ENCODE data around the gene S100A1.
A peak's percentile ranks its signal among the peaks of the same experiment; 100 is the strongest.
"Not testable (repeated sequence)": the region's sequence is repeated elsewhere in the genome, so short reads cannot be mapped to it uniquely, and the experiment has no call there.

The S100A1 gene

GRCh38 chr1:153658400-153659174 is 30.4 kb downstream of the S100A1 start, which contains the start of gene SNAPIN:
Gene SNAPIN, plus strand, starts transcription at chr1:153658703. Its CDS starts 41 bp downstream, at chr1:153658744.
- peak; percentile 79 for DNase-seq

DNA sequence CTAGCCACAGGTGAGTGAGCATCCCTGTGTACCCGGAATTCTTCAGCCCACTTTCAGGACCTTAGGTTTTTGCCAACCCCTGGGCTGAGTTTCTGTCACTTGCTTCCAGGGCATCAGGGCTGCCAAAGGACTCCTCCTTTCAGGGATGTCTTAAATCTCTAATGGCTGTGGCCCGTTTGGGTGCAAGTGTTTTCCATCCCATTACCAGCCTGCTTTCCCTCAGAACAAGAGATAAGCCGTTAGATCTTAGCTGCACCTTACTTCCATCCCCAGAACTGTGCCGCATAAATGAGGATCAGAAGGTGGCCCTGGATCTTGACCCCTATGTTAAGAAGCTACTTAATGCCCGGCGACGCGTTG is 30.9 kb downstream of the S100A1 start:
- DNase-seq, result no peak

GRCh38 chr1:153659656-153660055 is 31.4 kb downstream of the S100A1 start:
- DNase-seq, result no peak

DNA sequence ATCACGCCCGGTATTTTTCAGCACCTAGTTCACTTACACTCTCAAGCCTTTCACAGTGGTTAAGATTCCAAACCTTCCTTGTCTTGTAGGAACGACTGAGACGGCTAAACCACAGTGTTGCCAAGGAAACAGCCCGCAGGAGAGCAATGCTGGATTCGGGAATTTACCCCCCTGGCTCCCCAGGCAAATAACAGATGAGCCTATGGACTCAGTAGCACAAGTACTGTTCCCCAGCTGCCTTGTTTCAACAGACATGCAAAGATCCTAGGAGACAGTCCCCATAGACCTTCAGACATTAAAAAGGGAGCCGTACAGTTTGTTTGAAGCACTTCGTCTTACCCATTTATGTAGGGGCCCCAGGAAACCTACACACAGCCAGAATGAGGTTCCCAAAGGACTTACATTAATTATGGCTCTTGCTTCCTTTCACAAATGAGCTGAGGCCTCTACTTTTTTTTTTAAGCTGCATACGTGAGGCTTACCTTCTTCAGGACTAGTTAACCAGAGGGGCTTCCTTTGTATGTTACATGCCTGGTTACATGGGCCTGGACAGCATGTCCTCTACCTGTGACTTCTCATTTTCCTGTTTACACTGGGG is 33.0 kb downstream of the S100A1 start:
- DNase-seq, result no peak

DNA sequence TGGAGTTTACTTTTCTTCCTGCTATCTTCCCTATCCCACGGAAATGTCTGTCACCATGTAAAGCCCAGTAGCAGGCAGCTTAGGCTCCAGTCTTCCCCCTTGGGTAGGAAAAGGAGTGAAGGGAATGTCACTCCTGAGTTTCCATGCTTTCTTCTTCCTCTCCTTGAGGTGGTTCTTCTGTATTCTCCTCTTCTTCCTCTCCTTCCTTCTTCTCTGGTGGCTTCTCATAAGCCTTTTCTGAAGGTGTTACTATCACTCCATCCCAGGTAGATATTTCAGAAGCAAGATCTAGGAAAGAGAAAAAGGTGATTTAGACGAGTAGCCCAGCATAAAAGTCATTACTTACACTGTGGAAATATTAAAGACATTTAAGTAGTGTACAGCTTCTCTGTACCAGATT is 34.0 kb downstream of the S100A1 start:
- DNase-seq, result no peak

DNA sequence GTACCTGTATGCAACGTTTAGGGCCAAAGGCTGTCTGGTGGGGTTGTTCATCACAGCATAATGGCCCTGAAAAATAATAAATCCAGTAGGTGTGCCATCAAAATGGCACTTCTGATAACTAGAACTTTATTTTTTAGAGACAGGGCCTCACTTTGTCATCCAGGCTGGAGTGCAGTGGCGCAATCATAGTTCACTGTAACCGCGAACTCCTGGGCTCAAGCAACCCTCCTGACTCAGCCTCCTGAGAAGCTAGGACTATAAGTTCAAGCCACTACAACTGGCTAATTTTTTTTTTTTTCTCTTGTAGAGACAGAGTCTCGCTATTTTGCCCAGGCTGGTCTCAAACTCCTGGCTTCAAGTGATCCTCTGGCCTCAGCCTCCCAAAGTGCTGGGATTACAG is 35.0 kb downstream of the S100A1 start:
- DNase-seq, result no peak

GRCh38 chr1:153667439-153667838 is 39.2 kb downstream of the S100A1 start:
- no peak for DNase-seq

DNA sequence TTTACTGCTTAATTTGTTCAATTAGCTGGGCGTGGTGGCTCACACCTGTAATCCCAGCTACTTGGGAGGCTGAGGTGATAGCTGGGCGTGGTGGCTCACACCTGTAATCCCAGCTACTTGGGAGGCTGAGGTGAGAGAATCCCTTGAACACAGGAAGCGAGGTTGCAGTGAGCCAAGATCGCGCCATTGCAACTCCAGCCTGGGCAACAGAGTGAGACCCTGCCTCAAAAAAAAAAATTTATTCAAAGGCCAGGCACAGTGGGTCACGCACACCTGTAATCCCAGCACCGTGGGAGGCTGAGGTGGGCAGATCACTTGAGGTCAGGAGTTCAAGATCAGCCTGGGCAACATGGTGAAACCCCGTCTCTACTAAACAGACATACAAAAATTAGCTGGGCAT is 40.4 kb downstream of the S100A1 start:
- not testable (repeated sequence) for DNase-seq

DNA sequence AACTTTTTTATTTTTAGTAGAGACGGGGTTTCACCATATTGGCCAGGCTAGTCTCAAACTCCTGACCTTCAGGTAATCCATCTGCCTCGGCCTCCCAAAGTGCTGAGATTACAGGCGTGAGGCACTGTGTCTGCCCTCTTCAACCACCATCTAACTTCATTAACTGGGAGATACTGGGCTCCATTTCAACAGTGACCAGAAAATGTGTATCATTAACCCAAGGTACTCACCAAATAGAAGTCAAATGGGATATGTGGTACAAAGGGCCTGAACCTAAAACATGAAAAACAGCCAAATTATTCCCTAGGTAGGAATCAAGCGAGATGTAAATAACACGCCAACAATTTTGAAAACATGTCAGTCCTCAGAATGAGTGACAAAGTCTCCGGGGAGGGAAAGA is 41.4 kb downstream of the S100A1 start:
- DNase-seq, result no peak

GRCh38 chr1:153670257-153670858 is 42.1 kb downstream of the S100A1 start:
- DNase-seq, result peak; percentile 16

DNA sequence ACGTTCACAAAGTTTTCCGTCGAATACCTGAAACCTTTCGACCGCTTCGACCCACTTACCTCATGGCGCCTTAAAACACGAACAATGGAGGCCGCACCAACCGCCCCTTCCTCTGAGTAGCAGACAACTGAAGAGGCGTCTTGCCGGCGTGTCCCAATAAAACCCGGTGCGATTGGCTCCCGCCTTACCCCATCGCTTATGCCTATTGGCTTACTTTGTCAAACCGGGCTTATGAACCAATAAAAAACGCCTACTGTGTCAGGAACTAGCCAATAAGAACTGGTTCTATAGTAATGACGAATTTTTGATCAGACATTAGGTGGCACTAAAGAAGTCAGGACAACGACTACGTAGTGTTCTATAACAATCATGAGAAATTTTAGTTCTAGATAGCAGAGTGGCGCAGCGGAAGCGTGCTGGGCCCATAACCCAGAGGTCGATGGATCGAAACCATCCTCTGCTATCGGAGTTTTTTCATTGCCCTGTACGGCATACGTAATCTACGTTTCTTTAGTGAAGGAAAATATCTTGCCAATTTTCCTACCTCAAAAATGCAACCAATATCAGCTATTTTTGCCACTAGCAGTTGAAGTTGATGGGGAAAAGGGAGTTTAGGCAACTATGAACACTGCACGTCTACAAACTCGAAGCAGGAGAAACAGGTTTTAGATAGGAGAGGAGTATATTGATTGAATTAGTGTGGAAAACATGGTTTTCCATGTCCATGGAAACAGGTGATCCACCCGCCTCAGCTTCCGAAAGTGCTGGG is 42.8 kb downstream of the S100A1 start, which contains the start of gene ILF2:
Gene ILF2, minus strand, starts transcription at position 135 of the 769 bp plus-strand sequence. Its CDS starts 71 bp downstream, at position 64.
- peak; percentile 97 for DNase-seq

- DNase-seq, result peak; percentile 23
These were observed 43.6 kb downstream of the S100A1 start for GRCh38 chr1:153671628-153672353.

DNA sequence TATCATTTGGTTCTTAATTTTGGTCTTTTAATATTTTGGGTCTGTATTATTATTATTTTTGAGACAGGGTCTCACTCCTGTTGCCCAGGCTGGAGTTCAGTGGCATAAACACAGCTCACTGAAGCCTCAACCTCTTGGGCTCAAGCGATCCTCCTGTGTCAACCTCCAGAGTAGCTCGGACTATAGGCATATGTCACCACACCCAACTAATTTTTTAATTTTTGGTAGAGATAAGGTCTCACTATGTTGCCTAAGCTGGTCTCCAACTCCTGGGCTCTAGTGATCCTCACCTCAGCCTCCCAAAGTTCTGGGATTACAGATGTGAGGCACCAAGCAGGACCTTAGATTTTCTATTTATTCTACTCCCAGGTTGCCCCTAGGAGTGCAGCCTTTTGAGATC is 45.3 kb downstream of the S100A1 start:
- no peak for DNase-seq

GRCh38 chr1:153677718-153678518 is 49.7 kb downstream of the S100A1 start:
- DNase-seq, result peak; percentile 21

DNA sequence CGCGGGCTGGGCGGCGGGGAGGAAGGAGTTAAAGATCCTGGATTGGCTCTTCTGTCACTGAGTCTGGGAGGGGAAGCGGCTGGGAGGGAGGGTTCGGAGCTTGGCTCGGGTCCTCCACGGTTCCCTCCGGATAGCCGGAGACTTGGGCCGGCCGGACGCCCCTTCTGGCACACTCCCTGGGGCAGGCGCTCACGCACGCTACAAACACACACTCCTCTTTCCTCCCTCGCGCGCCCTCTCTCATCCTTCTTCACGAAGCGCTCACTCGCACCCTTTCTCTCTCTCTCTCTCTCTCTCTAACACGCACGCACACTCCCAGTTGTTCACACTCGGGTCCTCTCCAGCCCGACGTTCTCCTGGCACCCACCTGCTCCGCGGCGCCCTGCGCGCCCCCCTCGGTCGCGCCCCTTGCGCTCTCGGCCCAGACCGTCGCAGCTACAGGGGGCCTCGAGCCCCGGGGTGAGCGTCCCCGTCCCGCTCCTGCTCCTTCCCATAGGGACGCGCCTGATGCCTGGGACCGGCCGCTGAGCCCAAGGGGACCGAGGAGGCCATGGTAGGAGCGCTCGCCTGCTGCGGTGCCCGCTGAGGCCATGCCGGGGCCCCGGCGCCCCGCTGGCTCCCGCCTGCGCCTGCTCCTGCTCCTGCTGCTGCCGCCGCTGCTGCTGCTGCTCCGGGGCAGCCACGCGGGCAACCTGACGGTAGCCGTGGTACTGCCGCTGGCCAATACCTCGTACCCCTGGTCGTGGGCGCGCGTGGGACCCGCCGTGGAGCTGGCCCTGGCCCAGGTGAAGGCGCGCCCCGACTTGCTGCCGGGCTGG is 50.5 kb downstream of the S100A1 start, which contains the start of gene NPR1:
Gene NPR1, plus strand, starts transcription at position 170 of the 818 bp plus-strand sequence. Its CDS starts 421 bp downstream, at position 591.
- no peak for DNase-seq

DNA sequence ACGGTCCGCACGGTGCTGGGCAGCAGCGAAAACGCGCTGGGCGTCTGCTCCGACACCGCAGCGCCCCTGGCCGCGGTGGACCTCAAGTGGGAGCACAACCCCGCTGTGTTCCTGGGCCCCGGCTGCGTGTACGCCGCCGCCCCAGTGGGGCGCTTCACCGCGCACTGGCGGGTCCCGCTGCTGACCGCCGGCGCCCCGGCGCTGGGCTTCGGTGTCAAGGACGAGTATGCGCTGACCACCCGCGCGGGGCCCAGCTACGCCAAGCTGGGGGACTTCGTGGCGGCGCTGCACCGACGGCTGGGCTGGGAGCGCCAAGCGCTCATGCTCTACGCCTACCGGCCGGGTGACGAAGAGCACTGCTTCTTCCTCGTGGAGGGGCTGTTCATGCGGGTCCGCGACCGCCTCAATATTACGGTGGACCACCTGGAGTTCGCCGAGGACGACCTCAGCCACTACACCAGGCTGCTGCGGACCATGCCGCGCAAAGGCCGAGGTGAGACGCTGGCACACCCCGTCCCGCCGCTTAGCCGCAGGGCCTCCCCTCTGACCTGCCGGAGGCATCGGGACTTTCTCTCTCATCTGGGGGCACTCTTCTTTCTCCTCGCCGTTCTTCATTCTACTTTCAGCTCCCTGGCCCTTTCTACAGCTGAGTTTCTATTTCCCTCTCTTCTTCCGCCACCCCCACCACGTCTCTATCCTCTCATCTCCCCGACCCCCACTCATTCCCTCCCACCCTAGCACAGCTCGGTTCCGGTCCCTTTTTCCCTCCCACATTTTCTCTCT is 51.3 kb downstream of the S100A1 start:
- peak; percentile 17 for DNase-seq

GRCh38 chr1:153680120-153680403 is 51.8 kb downstream of the S100A1 start:
- no peak for DNase-seq

All from activated CD4-positive, alpha-beta T cell treated with anti-CD3 and anti-CD28 coated beads for 1 hour (primary cell).